Measurements from ENCODE around the gene ADAMTS10. TPM values are rescaled to one million over a fixed set of nuclear protein-coding genes. Genes with fewer than 3 reads are reported as not detected.
"Not testable (repeated sequence)": the region's sequence is repeated elsewhere in the genome, so short reads cannot be mapped to it uniquely, and the experiment has no call there.

ADAMTS10 gene
- total and polyA plus RNA-seq, 2 experiments from 2014 or later = 15.8 to 22.1 TPM

DNA sequence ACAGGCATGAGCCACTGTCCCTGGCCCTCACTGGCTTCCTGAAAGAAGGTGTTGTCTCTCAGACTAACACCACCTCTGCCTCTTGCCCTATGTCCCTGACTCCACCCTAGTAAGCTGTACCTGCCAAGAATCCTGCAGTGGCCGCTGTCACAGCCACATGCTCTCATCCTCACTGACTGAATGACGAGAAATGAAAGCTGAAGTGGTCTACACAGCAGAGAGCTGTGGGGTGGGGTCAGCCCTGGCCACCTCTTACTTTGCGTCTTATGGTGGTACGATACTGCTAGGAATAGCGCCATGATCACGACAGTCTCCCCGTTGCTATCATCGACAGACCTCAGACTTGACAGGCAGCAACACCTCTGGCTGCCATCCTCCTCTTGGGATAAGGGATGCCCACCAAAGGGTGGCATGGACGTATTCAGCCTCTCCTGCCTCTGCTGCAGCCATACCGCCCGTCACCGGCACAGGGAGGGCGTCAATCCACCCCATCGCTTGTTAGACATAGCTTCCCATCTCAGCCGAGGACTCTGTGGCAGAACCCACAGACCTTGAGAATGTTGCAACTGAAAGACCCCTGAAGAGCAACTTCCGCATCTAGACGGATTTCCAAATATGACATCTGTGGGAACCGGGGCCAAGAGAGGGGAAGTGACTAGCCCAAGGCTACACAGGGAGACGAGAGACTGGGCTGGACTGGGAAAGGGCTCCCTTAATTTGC, 34.1 kb downstream of the ADAMTS10 start:
- Histone ChIP-seq H3K36me3 (replicated peaks; ENCODE audit: insufficient read depth, low read depth) (no peaks in the 10 kb centered on the region), H3K79me2 (no peaks in the 10 kb centered on the region), H4K20me1 (ENCODE audit: insufficient read depth, poor library complexity, severe bottlenecking) (no peaks in the 10 kb centered on the region), H3K4me3 (no peak overlapping the region), H3K4me2 (no peak overlapping the region), H3K4me1 (ENCODE audit: insufficient read depth) (no peaks in the 10 kb centered on the region), H3K27ac (no peak overlapping the region), H3K9me2 (replicated peaks; ENCODE audit: insufficient read depth) (no peaks in the 10 kb centered on the region), H3K27me3 (no peaks in the 10 kb centered on the region), H3K9me3 (ENCODE audit: low read depth) (no peaks in the 10 kb centered on the region), H2AFZ (no peak overlapping the region)
- whole genome bisulfite sequencing (ENCODE audit: low lambda C conversion rate, missing lambda C conversion rate) = 88% methylated on average over 19 of the region's 19 CpGs
- no peak for DNase-seq (ENCODE audit: low spot score)
- TF ChIP-seq EZH2phosphoT487 (IDR thresholded peaks at IDR 0.05; ENCODE audit: low read depth, severe bottlenecking, unreplicated experiment) (no peak), EZH2 (IDR thresholded peaks at IDR 0.05; ENCODE audit: borderline replicate concordance) (no peak)
- TF ChIP-seq, protein P1, sequence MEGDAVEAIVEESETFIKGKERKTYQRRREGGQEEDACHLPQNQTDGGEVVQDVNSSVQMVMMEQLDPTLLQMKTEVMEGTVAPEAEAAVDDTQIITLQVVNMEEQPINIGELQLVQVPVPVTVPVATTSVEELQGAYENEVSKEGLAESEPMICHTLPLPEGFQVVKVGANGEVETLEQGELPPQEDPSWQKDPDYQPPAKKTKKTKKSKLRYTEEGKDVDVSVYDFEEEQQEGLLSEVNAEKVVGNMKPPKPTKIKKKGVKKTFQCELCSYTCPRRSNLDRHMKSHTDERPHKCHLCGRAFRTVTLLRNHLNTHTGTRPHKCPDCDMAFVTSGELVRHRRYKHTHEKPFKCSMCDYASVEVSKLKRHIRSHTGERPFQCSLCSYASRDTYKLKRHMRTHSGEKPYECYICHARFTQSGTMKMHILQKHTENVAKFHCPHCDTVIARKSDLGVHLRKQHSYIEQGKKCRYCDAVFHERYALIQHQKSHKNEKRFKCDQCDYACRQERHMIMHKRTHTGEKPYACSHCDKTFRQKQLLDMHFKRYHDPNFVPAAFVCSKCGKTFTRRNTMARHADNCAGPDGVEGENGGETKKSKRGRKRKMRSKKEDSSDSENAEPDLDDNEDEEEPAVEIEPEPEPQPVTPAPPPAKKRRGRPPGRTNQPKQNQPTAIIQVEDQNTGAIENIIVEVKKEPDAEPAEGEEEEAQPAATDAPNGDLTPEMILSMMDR (IDR thresholded peaks at IDR 0.05; ENCODE audit: poor library complexity) = no peak

DNA sequence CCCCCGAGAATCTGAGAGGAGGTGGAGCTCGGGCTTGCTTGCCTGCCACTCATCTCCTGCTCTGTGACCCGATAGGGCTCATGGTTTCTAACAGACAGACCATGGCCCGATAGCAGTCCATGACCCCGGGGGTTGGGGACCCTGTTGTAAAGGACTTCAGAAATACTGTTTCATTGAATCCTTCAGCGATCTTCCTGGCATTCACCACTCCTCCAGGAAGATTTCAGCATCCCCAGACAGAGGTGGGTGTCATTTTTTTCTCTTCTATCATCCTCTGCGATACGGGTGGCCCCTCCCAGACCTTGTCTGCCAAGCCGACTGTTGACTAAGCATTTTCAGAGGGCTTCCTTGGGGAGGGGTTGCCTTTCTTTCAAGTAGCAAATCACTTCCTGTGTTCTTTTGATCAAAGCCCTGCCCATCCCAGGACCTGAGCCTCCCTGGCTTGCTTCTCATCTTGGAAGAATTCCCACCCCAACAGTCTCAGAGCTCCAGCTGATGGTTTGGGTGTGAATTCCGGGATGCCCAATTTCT, 35.0 kb downstream of the ADAMTS10 start:
- no peaks in the 10 kb centered on the region for H3K27me3 ChIP-seq
- WGBS (ENCODE audit: low lambda C conversion rate, missing lambda C conversion rate) = 45% methylated on average over 10 of the region's 10 CpGs
- H3K9me3 ChIP-seq (ENCODE audit: low read depth) = no peaks in the 10 kb centered on the region
- no peak for DNase-seq (ENCODE audit: low spot score)
- H3K79me2 ChIP-seq = no peaks in the 10 kb centered on the region
- H3K9me2 ChIP-seq (replicated peaks; ENCODE audit: insufficient read depth) = no peaks in the 10 kb centered on the region
- no peaks in the 10 kb centered on the region for H3K4me1 ChIP-seq (ENCODE audit: insufficient read depth)
- no peak overlapping the region for H3K4me3 ChIP-seq
- H3K4me2 ChIP-seq = no peak overlapping the region
- TF ChIP-seq, protein P1 (IDR thresholded peaks at IDR 0.05; ENCODE audit: poor library complexity) = no peak
- TF ChIP-seq EZH2phosphoT487 (IDR thresholded peaks at IDR 0.05; ENCODE audit: low read depth, severe bottlenecking, unreplicated experiment) = no peak
- TF ChIP-seq EZH2 (IDR thresholded peaks at IDR 0.05; ENCODE audit: borderline replicate concordance) = no peak
- H3K27ac ChIP-seq = no peak overlapping the region
- no peaks in the 10 kb centered on the region for H4K20me1 ChIP-seq (ENCODE audit: insufficient read depth, poor library complexity, severe bottlenecking)
- no peaks in the 10 kb centered on the region for H3K36me3 ChIP-seq (replicated peaks; ENCODE audit: insufficient read depth, low read depth)
- H2AFZ ChIP-seq = no peak overlapping the region

DNA sequence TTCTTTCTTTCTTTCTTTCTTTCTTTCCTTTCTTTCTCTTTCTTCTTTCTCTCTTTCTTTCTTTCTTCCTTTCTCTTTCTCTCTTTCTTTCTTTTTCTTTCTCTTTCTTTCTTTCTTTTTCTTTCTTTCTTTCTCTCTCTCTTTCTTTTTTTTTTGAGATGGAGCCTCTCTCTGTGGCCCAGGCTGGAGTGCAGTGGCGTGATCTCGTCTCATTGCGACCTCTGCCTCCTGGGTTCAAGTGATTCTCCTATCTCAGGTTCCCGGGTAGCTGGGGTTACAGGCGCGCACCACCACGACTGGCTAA, 35.9 kb downstream of the ADAMTS10 start:
- not testable (repeated sequence) for H3K4me3 ChIP-seq, H3K27ac ChIP-seq

DNA sequence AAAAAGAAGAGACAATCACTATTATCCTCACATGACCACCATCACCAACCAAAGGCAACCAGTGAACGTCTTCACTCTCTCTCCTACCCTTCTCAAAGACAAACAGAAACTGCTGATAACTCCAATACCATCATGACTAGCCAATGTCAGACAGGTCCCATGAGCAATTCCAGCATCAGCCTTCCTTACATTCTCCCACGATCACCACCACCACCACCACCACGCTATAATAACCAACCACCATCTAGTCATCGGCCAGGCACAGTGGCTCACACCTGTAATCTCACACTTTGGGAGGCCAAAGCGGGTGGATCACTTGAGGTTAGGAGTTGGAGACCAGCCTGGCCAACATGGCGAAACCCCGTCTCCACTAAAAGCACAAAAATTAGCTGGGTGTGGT, 37.2 kb downstream of the ADAMTS10 start:
- Histone ChIP-seq H2AFZ (no peak overlapping the region), H3K79me2 (no peaks in the 10 kb centered on the region), H3K4me1 (ENCODE audit: insufficient read depth) (no peaks in the 10 kb centered on the region), H3K27me3 (no peaks in the 10 kb centered on the region), H3K4me2 (no peak overlapping the region), H3K9me2 (replicated peaks; ENCODE audit: insufficient read depth) (no peaks in the 10 kb centered on the region), H3K27ac (no peak overlapping the region), H4K20me1 (ENCODE audit: insufficient read depth, poor library complexity, severe bottlenecking) (no peaks in the 10 kb centered on the region), H3K36me3 (replicated peaks; ENCODE audit: insufficient read depth, low read depth) (no peaks in the 10 kb centered on the region), H3K4me3 (no peak overlapping the region), H3K9me3 (ENCODE audit: low read depth) (no peaks in the 10 kb centered on the region)
- TF ChIP-seq, protein P1 (IDR thresholded peaks at IDR 0.05; ENCODE audit: poor library complexity) = no peak
- TF ChIP-seq EZH2phosphoT487 (IDR thresholded peaks at IDR 0.05; ENCODE audit: low read depth, severe bottlenecking, unreplicated experiment) (no peak), EZH2 (IDR thresholded peaks at IDR 0.05; ENCODE audit: borderline replicate concordance) (no peak)
- WGBS (ENCODE audit: low lambda C conversion rate, missing lambda C conversion rate) = 92% methylated on average over 7 of the region's 7 CpGs
- DNase-seq (ENCODE audit: low spot score) = no peak

More for the DNA sequence above, 35.9 kb downstream of the ADAMTS10 start:
- not testable (repeated sequence) for H3K4me2 ChIP-seq; H2AFZ ChIP-seq; H3K36me3 ChIP-seq (replicated peaks; ENCODE audit: insufficient read depth, low read depth); H3K79me2 ChIP-seq; H3K9me3 ChIP-seq (ENCODE audit: low read depth); H3K9me2 ChIP-seq (replicated peaks; ENCODE audit: insufficient read depth); H4K20me1 ChIP-seq (ENCODE audit: insufficient read depth, poor library complexity, severe bottlenecking); H3K4me1 ChIP-seq (ENCODE audit: insufficient read depth); DNase-seq (ENCODE audit: low spot score); H3K27me3 ChIP-seq
- 98% methylated on average over 7 of the region's 7 CpGs for WGBS (ENCODE audit: low lambda C conversion rate, missing lambda C conversion rate)
